Measurements from ENCODE around the gene PPP1R13B.
"Not testable (repeated sequence)": the region's sequence is repeated elsewhere in the genome, so short reads cannot be mapped to it uniquely, and the experiment has no call there.

PPP1R13B gene

GRCh38 chr14:103848175-103849077 is 1.1 kb upstream of the PPP1R13B start:
- FAIRE-seq: no peak
- no peak for TF ChIP-seq CTCF (IDR thresholded peaks at IDR 0.05; ENCODE audit: insufficient read depth, missing control alignments)
- no peak for DNase-seq (ENCODE audit: insufficient read length, low spot score)

- TF ChIP-seq CTCF (IDR thresholded peaks at IDR 0.05; ENCODE audit: insufficient read depth, missing control alignments): no peak
- FAIRE-seq (no peak), DNase-seq (ENCODE audit: insufficient read length, low spot score) (no peak)
These were observed 578 bp downstream of the PPP1R13B start for GRCh38 chr14:103846543-103847450.

GRCh38 chr14:103846097-103846496 is 1.3 kb downstream of the PPP1R13B start:
- no peak for TF ChIP-seq CTCF (IDR thresholded peaks at IDR 0.05; ENCODE audit: insufficient read depth, missing control alignments)
- no peak for DNase-seq (ENCODE audit: insufficient read length, low spot score)
- FAIRE-seq: peak; percentile 46

- FAIRE-seq (no peak), DNase-seq (ENCODE audit: insufficient read length, low spot score) (no peak)
- TF ChIP-seq CTCF (IDR thresholded peaks at IDR 0.05; ENCODE audit: insufficient read depth, missing control alignments): no peak
These were observed 2.0 kb downstream of the PPP1R13B start for GRCh38 chr14:103845327-103845726.

GRCh38 chr14:103841265-103841664 is 6.1 kb downstream of the PPP1R13B start:
- DNase-seq (ENCODE audit: insufficient read length, low spot score); FAIRE-seq: not testable (repeated sequence)

- peak; percentile 16 for FAIRE-seq
These were observed 7.4 kb downstream of the PPP1R13B start for GRCh38 chr14:103840014-103840413.

More at GRCh38 chr14:103840014-103840413, 7.4 kb downstream of the PPP1R13B start:
- DNase-seq (ENCODE audit: insufficient read length, low spot score): no peak
- no peak for TF ChIP-seq CTCF (IDR thresholded peaks at IDR 0.05; ENCODE audit: insufficient read depth, missing control alignments)
